ENCODE data around the gene PIH1D1.

The PIH1D1 gene

GRCh38 chr19:49434907-49435583, 16.6 kb downstream of the PIH1D1 start:
- DNase-seq (ENCODE audit: low spot score), result peak; percentile 54

GRCh38 chr19:49433240-49433901, 18.2 kb downstream of the PIH1D1 start:
- DNase-seq (ENCODE audit: low spot score), result no peak

GRCh38 chr19:49432141-49433073, 19.2 kb downstream of the PIH1D1 start:
- DNase-seq (ENCODE audit: low spot score), result no peak

GRCh38 chr19:49431330-49431749, 20.3 kb downstream of the PIH1D1 start:
- DNase-seq (ENCODE audit: low spot score), result no peak

GRCh38 chr19:49430678-49431329, 20.8 kb downstream of the PIH1D1 start:
- no peak for DNase-seq (ENCODE audit: low spot score)

GRCh38 chr19:49430172-49430677, 21.4 kb downstream of the PIH1D1 start:
- no peak for DNase-seq (ENCODE audit: low spot score)

GRCh38 chr19:49428547-49429451, 22.8 kb downstream of the PIH1D1 start:
- DNase-seq (ENCODE audit: low spot score), result no peak

- DNase-seq (ENCODE audit: low spot score), result peak; percentile 66
Measured at GRCh38 chr19:49427855-49428546, 23.6 kb downstream of the PIH1D1 start.

GRCh38 chr19:49427339-49427738, 24.3 kb downstream of the PIH1D1 start:
- no peak for DNase-seq (ENCODE audit: low spot score)

- DNase-seq (ENCODE audit: low spot score), result peak; percentile 65
Measured at GRCh38 chr19:49425922-49426592, 25.6 kb downstream of the PIH1D1 start.

GRCh38 chr19:49425178-49425577, 26.4 kb downstream of the PIH1D1 start, which contains the start of gene GFY:
GFY (plus strand) TSS chr19:49425388; CDS start chr19:49426431, 1,043 bp downstream.
- no peak for DNase-seq (ENCODE audit: low spot score)

GRCh38 chr19:49423985-49424303, 27.7 kb downstream of the PIH1D1 start:
- no peak for DNase-seq (ENCODE audit: low spot score)

GRCh38 chr19:49423071-49423984, 28.3 kb downstream of the PIH1D1 start, which contains the start of gene PTH2:
PTH2 (minus strand) TSS chr19:49423441; CDS start chr19:49423339, 102 bp downstream.
- DNase-seq (ENCODE audit: low spot score), result no peak

- DNase-seq (ENCODE audit: low spot score), result peak; percentile 45
Measured at GRCh38 chr19:49422407-49423070, 29.1 kb downstream of the PIH1D1 start.

- DNase-seq (ENCODE audit: low spot score), result no peak
Measured at GRCh38 chr19:49421878-49422202, 29.8 kb downstream of the PIH1D1 start.

GRCh38 chr19:49421039-49421877, 30.4 kb downstream of the PIH1D1 start:
- DNase-seq (ENCODE audit: low spot score), result peak; percentile 69

- DNase-seq (ENCODE audit: low spot score), result no peak
Measured at GRCh38 chr19:49420227-49420626, 31.4 kb downstream of the PIH1D1 start.
